Panc1 (cell line): ENCODE results near the gene GLIS2. TPM values are rescaled to one million over a fixed set of nuclear protein-coding genes. Genes with fewer than 3 reads are reported as not detected.

Experiments used
- ATAC-seq: fragments of 200-7000 bp; cut with Tn5 transposase; 2 replicates; pipeline ENCODE4 v1.9.1; 2020; ENCODE audit warnings: mild to moderate bottlenecking, moderate library complexity
- BruUV-seq: library from RNA; stranded (reverse); fragments of 400-500 nt; replicated peaks from 2 replicates; lab custom pipeline; 2021; lab: Mats Ljungman, UMichigan
- CTCF ChIA-PET: fragments of 300-600 bp; sonication (Branson Sonifier 250); formaldehyde crosslinking; loops from one replicate; lab custom pipeline; 2022; ENCODE audit warnings: antibody characterized with exemption; lab: Charles Lee
- POLR2A ChIA-PET: fragments of 300-600 bp; sonication (Branson Sonifier 250); formaldehyde crosslinking; loops from one replicate; lab custom pipeline; 2022; ENCODE audit warnings: antibody characterized with exemption; lab: Charles Lee
- DNase-seq: peaks from one replicate; pipeline ENCODE4 v3.0.0-alpha.2; 2010; ENCODE audit warnings: low read depth, low spot score
- H3K27ac ChIP-seq: 2 replicates; pipeline ENCODE4 v1.5.1; 2011; ENCODE audit warnings: mild to moderate bottlenecking, low read length, inconsistent platforms
- H3K27me3 ChIP-seq: fragments of 200-500 bp; sonication (Bioruptor generic); 2 replicates; pipeline ENCODE4 v1.6.0; 2014; ENCODE audit warnings: low read length, inconsistent platforms; ENCODE audit not compliant: control insufficient read depth, insufficient read depth
- H3K36me3 ChIP-seq: fragments of 200-500 bp; sonication (Bioruptor generic); 2 replicates; pipeline ENCODE4 v1.5.1; 2014; ENCODE audit warnings: inconsistent platforms, mild to moderate bottlenecking, low read length, moderate library complexity; ENCODE audit not compliant: control insufficient read depth, insufficient read depth
- H3K4me1 ChIP-seq: 2 replicates; pipeline ENCODE4 v1.5.1; 2011; ENCODE audit warnings: inconsistent platforms, mild to moderate bottlenecking, low read length, moderate library complexity; ENCODE audit not compliant: control insufficient read depth, insufficient read depth
- H3K4me3 ChIP-seq, 2 experiments: 2 replicates each; pipeline ENCODE4 v1.5.1; 2011 to 2012; ENCODE audit warnings: low read depth in 2 of 2, low read length in 2 of 2, mild to moderate bottlenecking in 2 of 2, inconsistent platforms in 1 of 2, moderate library complexity in 1 of 2
- H3K9me3 ChIP-seq: fragments of 200-500 bp; sonication (Bioruptor generic); 2 replicates; pipeline ENCODE4 v1.5.1; 2014; ENCODE audit warnings: low read depth, mild to moderate bottlenecking, inconsistent platforms, low read length, moderate library complexity; ENCODE audit not compliant: control insufficient read depth, insufficient read depth
- POLR2AphosphoS5 ChIP-seq: IDR thresholded peaks from 2 replicates; pipeline ENCODE4 v1.6.1; 2012; ENCODE audit warnings: mild to moderate bottlenecking, low read depth, low read length, moderate library complexity
- REST ChIP-seq, 2 experiments: IDR thresholded peaks; 2 replicates each; pipeline ENCODE4 v1.6.1; 2011 to 2012; ENCODE audit warnings: low read depth in 2 of 2, control low read depth in 1 of 2, low read length in 1 of 2, mild to moderate bottlenecking in 1 of 2, moderate library complexity in 1 of 2; ENCODE audit not compliant: insufficient read depth in 1 of 2
- SIN3A ChIP-seq: IDR thresholded peaks from 2 replicates; pipeline ENCODE4 v1.6.1; 2012; ENCODE audit warnings: low read depth, mild to moderate bottlenecking, low read length, moderate library complexity, borderline replicate concordance; ENCODE audit not compliant: insufficient read depth
- TCF7L2 ChIP-seq: IDR thresholded peaks from 2 replicates; pipeline ENCODE4 v1.6.1; 2011; ENCODE audit warnings: mild to moderate bottlenecking, low read depth, low read length, inconsistent platforms
- in situ Hi-C: cut with HindIII; loops from 2 replicates; pipeline ENCODE4 v1.10.0; 2016; ENCODE audit warnings: low sequenced_read_pairs, low pct_unique_long_range_greater_than_20kb
- intact Hi-C: fragments of 100-400 bp; cut with micrococcal nuclease; formaldehyde crosslinking; loops from one replicate; pipeline ENCODE4 v1.10.0; 2022; ENCODE audit not compliant: unreplicated experiment
- total RNA-seq: library from RNA; stranded (reverse); gene quantifications from one replicate; pipeline ENCODE4 v1.2.1, GENCODE V29; 2021; ENCODE audit not compliant: unreplicated experiment
- TF ChIP-seq, protein P1 (sequence below): fragments of 450-650 bp; IDR thresholded peaks from 2 replicates; pipeline ENCODE4 v1.5.1; 2017; ENCODE audit warnings: mild to moderate bottlenecking

Gene GLIS2
- total RNA-seq, 1 experiment from 2014 or later = 87.3 TPM

- Histone ChIP-seq H3K9me3 (no peaks in the 10 kb centered on the region), H3K4me1 (peaks cover 40% of the 10 kb centered on the region), H3K36me3 (peaks cover 2% of the 10 kb centered on the region), H3K27ac (no peak overlapping the region), H3K4me3 (no peak overlapping the region), H3K27me3 (no peaks in the 10 kb centered on the region)
- no peak for TF ChIP-seq REST (IDR thresholded peaks at IDR 0.05; ENCODE audit: insufficient read depth in 1 of 2, low read depth in 2 of 2, low read length in 1 of 2)
- TF ChIP-seq POLR2AphosphoS5 = no peak
- TF ChIP-seq, protein P1, sequence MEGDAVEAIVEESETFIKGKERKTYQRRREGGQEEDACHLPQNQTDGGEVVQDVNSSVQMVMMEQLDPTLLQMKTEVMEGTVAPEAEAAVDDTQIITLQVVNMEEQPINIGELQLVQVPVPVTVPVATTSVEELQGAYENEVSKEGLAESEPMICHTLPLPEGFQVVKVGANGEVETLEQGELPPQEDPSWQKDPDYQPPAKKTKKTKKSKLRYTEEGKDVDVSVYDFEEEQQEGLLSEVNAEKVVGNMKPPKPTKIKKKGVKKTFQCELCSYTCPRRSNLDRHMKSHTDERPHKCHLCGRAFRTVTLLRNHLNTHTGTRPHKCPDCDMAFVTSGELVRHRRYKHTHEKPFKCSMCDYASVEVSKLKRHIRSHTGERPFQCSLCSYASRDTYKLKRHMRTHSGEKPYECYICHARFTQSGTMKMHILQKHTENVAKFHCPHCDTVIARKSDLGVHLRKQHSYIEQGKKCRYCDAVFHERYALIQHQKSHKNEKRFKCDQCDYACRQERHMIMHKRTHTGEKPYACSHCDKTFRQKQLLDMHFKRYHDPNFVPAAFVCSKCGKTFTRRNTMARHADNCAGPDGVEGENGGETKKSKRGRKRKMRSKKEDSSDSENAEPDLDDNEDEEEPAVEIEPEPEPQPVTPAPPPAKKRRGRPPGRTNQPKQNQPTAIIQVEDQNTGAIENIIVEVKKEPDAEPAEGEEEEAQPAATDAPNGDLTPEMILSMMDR = no peak
- no peak for TF ChIP-seq TCF7L2
- TF ChIP-seq SIN3A = no peak
- no TSS peak for BruUV-seq
- DNase-seq (no peak), ATAC-seq (no peak)
- in situ Hi-C loops (no loop called here), intact Hi-C loops (loop anchor here (5.0 kb wide), 1 partner anchor 63 kb away; the partner anchor contains the start of gene TFAP4)
- POLR2A ChIA-PET = interaction anchor here (0.5 kb wide), 1 partner anchor 405 kb away, joined by 4 read pairs; no protein-coding TSS in a partner anchor
- CTCF ChIA-PET = interaction anchor here (0.7 kb wide), 1 partner anchor 81 kb away, joined by 4 read pairs; no protein-coding TSS in a partner anchor
These were observed 19.0 kb downstream of the GLIS2 start for GRCh38 chr16:4334724-4335495.

GRCh38 chr16:4336701-4337539, 21.1 kb downstream of the GLIS2 start:
- Histone ChIP-seq H3K9me3 (no peaks in the 10 kb centered on the region), H3K27ac (peak overlapping the region; percentile 80), H3K4me3 (no peak overlapping the region), H3K36me3 (peaks cover 2% of the 10 kb centered on the region), H3K4me1 (peaks cover 50% of the 10 kb centered on the region), H3K27me3 (no peaks in the 10 kb centered on the region)
- CTCF ChIA-PET = interaction anchor here (0.6 to 1.1 kb wide), 3 partner anchors 33 to 83 kb away, joined by 4 to 6 read pairs (median 6); no protein-coding TSS in a partner anchor
- TF ChIP-seq, protein P1 = peak; percentile 15; the same call in 1 of the 2 replicates
- TF ChIP-seq POLR2AphosphoS5 = no peak; the same call in none of the 2 replicates
- TF ChIP-seq TCF7L2 = no peak
- no peak for TF ChIP-seq REST (IDR thresholded peaks at IDR 0.05; ENCODE audit: insufficient read depth in 1 of 2, low read depth in 2 of 2, low read length in 1 of 2)
- intact Hi-C loops = loop anchor here (5.0 kb wide), 1 partner anchor 65 kb away; the partner anchor contains the start of gene TFAP4
- DNase-seq = no peak
- POLR2A ChIA-PET = interaction anchor here (0.7 kb wide), 1 partner anchor 9 kb away, joined by 13 read pairs; no protein-coding TSS in a partner anchor
- no TSS peak for BruUV-seq
- peak; percentile 1; the same call in 1 of the 2 replicates for ATAC-seq
- in situ Hi-C loops = no loop called here
